Endothelial cell of hepatic sinusoid (primary cell): ENCODE measurements around the gene RTN4R.
"Not testable (repeated sequence)": the region's sequence is repeated elsewhere in the genome, so short reads cannot be mapped to it uniquely, and the experiment has no call there.

Source experiments
- in situ Hi-C: cut with HindIII; loops from 2 replicates; pipeline ENCODE4 v1.10.0; 2017; ENCODE audit warnings: low sequenced_read_pairs

The RTN4R gene

DNA sequence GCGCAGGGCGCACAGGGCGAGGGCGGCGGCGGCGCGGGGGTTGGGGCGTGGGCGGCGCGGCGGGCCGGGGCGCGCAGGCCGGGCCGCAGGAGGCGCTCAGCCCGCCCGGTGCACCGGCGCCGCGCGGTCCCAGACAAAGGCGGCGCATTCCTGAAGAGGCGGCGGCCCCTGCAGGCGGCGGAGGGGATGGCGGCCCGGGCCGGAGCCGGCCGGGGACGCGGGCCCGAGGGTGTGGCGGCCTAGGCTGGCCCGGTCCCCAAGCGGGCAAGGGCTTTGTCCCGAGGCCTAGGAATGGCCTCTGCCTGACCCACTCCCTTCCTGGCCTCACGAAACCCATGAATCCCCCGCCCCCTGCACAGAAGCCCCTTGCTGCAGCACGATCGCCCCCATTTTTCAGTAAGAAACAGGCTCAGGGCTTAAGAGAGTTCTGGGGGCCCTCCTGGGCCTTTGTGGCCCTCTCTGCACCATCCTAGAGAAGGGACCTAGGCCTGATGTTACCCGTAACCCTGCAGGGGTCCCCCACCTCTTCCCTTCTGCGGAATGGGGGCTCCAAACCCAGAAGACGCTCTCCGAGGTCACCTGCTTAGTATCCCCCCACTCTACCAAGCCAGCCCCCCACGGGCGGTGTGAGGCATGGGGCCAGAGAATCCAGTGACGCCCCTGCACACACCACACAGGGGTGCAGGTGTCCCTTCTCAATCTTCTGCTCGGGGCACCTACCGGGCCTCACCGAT, at the start of gene RTN4R:
RTN4R (minus strand) TSS at position 40 of the 734 bp plus-strand sequence. CDS start 226 bp downstream, outside the sequence.
- in situ Hi-C loops = no loop called here

DNA sequence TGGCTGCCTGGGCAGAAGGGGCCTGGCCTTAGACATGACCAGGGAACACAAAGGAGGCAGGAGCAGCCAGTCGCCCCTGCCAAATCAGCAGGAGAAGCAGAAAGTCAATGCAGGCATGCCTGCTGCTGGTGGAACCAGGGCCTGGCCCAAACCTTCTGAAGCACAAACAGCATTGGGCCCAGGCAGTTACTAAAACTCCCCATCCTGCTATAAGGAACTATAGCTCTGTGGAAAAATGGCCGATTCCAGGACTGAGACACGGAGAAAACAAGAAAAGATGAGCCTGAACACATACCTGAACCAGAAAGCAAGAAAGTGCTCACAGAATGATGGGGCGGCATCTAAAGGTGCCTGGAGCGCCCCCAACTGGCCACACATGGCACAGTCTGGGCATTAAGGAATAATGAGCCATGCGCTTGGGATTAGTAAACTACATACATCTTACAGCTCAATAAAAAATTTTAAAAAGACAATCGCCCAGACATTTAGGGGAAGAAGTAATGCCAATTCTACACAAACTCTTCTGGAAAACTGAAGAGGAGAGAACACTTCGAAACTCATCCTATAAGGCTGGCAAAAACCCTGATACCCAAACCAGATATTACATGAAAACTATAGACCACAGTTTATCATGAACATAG, 49.4 kb upstream of the RTN4R start:
- in situ Hi-C loops = not testable (repeated sequence)

DNA sequence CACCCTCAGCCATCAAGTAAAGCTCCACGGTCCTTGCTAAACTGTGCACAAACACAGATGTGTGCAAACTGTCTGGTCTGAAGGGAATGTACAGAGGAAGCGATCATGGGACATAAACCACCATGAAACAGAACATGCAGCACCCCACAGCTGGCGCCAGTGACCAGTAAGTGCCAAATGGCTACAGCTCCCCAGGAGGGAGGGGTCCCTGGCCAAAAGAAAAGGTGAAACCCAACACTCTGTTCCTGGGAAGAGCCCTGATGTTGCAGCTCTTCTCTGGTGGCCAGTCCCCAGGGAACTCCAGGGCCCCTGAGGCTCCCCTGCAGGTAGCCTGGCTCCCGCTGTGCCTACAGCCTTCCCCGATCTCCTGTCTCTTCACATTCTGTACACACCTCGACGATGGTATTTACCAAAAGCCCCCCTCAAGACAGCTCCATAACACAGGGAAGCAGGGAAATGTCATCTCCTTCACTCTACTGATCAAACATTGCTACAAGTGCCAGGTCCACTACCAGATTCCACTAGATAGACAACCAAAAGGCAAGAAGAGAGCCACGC, 48.8 kb upstream of the RTN4R start:
- in situ Hi-C loops = no loop called here

DNA sequence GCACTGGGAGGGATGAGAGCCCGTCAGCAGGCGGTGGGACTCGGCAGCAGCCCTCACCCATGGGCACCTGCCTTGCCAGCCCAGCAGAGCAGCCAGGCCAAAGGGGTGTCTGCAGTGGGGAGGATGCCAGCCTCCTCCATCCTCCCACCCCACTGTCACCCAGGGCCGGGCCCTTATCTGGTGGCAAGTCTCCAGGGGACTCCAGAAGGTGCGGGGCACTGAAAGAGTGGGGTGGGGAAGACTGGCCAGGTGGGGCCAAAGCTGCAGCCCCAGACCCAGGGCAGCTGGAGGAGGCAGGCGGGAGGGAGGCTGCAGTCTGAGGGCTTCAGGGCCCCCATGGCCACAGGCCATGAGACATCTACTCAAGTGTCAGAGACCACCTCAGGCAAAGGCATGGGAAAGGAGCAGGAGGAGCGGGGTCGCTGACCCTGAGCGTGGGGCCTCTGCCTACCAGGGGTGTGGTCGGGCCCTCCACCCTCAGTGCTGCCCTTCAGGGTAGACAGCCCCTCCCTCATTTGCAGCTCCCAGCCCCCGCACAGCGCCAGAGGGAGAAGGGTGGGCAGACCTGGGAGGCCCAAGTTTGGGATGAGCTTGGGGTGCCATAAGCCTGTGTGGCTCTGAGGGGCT, 48.2 kb upstream of the RTN4R start:
- in situ Hi-C loops = no loop called here

DNA sequence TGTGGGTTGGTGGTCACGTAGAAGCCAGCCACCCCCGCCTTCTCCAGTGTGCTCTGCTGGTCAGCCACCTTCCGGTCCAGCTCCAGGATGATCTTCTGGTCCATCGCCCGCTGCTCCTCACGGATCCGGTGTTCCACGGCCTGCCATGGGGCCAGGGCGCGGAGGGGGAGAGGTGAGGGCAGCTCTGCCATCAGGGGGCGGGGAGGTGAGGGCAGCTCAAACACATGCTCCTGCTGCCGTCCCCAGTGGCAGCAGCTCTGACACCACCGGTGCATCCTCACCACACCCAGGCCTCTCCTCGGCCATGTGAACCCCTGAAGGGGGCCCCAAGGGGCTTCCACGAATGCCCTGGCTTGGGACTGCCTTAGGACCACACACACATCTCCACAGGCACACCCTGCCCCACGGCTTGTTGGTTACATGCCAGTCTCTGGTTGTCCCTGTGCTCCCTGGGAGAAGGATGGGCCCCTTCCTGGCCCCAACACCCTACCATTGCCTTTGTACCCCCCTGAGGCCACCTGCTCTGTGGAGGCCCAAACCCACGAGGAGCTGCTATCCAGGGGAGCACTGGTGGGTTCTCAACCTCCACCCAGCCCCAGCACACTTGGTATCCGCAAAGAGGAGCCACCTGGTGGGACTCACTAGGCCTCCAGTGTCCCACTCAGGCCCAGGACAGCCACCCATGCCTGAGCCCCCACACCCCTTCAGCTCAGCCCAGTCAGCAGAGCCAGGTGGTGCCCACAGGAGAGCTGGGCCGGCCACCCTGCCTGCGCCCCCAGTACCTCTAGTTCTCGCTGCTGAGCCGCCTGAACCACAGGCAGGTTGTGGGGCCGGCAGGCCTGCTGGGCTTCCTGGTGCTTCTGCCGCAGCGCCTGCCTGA, 47.5 kb upstream of the RTN4R start:
- in situ Hi-C loops = no loop called here

DNA sequence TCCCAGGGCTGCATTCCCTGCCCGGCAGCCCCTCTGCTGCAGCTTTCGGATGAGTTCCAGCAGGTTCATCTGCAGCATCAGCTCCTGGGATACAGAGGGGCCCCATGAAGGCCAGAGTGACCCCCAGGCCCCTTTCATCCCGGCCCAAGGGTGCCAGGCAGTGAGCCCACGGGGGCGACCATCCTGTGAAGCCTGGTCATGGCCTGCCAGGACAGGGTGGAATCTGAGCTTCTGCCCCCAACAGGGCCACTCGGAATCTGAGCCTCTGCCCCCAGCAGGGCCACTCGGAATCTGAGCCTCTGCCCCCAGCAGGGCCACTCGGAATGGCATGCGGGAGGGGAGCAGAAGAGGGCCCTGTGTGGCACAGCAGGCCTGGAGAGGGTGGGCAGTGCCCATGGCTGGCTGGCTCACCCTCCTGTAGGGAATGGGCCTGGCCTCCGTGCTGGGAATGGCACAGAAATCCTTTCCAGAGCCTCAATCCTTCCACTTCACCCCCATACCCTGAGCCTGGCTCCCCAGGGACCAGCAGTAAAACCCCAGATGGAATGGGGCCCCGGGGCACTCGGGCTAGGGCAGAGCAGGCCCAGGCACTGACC, 46.7 kb upstream of the RTN4R start:
- in situ Hi-C loops = not testable (repeated sequence)

DNA sequence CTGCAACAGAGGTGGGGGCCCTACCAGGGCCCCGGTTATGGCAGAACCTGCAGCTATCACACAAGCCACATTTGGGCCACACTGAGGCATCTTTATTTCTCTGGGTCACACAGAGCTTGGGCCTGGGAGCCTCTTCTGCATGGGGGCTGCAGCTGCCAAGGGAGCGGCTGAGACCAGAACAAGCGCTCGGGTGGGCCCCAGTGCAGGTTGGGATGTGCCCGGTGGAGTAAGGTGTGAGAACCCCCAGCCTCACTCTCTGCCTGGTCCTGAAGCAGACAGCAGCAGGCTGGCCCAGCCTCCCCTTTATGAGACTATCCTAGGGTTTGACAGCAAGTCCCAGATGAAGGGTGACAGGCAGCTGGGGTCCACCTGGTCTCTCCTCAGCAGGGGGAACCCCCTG, 46.1 kb upstream of the RTN4R start:
- in situ Hi-C loops = not testable (repeated sequence)

DNA sequence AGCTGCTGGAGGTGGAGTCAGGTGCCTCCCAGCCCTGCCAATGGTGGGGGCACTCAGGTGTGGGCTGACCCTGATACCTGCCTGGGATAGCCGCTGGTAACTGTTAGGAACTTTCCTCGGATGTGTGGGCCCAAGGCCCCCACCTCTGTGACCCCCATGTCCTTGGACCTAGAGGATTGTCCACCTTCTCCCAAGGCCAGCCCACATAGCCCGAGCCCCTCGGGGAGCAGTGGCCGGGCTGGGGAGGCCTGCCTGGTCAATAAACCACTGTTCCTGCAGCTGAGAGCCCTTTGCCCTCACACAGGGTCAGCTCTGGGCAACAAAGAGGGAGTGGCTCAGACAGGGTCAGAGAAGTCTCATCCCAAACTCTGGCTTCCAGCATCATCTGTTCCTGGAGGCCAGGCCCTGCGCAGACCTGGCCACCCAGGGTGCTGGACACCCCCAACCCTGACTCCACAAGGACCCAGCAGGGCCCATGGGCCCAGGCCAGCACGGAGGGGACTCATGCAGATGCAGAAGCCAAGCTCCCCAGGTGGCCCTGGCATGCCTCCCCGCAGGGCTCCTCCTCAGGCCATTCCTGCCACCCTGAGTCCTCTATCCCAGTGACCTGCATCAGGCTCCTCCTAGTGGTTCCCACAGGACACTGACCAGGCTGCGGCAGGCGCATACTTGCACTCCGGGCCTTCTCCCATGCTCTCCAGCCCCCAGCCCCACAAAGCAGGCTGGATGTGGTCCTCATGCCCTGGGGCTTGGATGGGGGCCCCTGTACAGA, 45.4 kb upstream of the RTN4R start:
- in situ Hi-C loops = not testable (repeated sequence)

DNA sequence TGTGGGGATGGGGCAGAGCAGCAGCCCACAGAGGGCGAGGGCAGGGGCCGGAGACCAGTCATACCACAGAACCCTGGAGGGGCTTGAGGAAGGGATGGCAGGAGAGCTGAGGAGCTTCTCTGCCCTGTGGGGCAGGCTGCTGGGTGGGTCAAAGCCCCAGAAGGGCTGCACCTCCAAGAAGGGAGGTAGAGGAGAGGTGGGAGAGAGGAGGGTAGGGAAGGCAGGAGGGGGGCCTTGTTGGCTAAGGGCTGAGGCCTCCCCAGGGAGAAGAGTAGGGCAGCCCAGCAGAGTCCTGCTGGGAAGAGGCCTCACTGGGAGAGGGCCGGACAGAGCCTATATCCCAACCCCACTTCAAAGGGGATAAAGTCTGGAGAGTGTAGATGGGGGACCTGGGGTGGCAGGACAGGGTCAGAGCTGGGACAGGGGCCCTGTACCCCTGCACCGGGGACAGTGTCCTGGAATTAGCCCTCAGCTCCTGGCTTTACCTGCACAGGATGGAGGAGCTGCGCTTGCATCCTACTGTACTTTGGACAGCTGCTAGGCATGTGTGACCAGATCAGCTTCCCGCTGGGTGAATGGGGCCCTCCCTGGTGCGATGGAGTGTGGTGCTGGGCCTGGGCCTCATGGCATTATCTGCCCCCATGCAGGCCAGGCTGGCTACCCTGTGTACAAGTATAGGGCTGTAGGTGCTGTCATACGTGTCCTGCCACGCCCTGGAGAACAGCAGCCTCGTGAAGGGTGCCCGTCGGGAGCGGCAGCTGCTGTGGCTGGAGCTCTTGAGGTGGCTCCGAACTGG, 44.5 kb upstream of the RTN4R start:
- in situ Hi-C loops = no loop called here

DNA sequence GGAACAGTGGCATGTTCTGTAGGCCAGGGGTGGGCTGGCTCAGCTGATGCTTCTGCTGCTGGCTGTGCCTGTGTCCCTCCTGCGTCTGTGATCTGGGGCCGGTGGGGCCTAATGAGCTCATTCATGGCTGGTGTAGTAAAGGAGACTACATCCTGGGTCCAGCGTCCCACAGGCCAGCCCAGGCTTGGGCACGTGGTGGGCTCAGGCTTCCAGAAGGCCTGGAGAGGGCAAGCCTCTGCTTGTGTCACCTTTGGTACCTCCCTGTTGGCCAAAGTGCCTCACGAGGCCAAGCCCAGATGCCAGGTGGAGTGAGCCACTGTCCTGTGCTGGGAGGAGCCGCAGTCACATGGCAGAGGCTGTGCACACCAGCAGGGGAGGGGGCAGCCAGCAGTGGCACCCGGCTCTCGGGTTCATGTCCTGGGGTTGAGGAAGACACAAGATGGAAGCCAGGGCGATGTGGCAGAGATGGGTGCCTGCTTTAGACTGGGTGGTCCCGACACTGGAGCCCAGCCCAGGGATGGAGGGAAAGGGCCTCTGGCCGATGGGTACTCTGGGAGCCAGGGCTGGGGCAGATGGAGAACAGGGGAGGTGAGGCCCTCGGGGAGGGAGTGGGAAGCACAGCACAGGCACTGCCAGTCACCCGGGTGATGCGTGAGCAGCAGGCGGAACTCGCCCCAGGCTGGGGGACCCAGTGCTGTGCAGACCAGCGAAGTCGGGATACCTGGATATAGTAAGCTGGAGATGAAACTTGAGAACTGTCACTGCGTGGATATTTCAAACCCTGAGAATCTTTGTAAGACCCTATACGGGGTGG, 43.3 kb upstream of the RTN4R start:
- in situ Hi-C loops = not testable (repeated sequence)

DNA sequence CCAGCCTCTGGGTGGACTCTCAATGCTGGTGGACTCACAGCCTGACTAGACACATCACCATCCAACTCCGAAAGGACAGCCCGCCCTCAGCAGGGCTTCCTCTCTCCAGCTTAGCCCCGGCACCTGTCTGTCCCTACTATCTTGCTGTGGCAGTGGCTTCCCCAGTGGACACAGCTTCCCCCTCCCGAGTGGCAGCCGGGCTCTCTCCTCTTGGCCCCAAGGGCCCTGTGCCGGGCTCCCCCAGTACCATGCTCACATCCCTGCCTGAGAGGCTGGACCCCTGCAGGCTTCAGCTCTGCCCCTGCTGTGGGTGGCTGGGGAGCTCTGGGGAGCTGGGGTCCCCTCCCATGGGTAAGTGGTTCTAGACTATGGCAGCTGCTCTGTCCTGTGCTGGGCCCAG, 42.7 kb upstream of the RTN4R start:
- in situ Hi-C loops = not testable (repeated sequence)

DNA sequence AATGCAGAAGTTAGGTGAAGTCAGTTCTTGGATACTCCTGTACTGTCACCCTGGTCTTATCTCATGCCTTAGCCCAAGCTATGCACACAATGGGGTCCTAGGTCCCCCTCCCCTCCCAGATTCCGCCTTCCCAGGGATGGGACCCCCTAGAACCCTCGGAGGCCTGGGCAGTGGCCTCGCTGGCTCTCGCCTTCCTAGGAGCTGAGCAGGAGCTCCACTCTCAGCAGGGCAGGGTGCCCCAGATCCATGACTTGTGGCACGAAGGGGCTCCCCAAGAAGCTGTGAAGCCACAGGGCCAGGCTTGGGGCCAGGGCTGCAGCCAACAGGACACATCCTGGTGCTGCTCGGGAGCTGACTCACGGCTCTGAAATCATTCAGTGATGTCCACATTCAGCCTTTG, 42.1 kb upstream of the RTN4R start:
- in situ Hi-C loops = not testable (repeated sequence)

DNA sequence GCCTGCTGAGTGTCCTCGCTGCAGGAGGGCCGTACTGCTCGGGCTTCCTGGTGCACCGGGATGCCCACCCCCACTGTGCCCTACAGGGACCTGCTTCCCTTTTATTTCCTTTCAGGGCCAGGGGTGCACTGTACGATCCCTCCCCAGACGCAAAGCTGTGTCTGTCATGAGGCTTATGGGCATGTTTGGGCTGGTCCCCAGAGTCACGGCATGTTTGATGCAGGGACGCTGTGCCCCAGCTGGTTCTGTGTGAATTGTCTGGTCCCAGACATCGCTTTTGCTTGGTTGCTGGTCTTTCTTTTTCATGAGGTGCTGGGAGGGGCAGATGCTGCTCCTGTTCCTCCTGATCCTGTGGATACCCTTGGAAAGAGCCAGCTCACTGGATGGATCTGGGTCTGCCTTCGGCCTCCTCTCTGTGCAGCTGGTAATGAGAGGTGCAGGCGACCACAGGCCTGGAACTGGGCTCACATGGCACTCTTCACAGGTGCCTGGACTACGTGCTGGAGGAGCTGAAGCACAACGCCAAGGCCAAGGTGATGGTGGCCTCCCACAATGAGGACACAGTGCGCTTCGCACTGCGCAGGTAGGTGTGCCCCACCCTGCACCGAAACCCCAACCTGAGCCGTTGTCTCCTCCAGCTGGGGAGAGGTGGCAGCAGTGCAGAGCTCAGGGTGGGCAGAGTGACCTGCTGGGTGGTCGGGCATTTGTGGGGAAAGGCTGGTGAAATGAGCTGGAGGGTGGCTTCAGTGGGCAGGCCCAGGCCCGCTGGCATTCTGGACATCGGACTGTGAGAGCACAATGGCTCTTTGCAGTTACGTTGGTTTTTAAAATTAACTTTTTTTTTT, 40.9 kb upstream of the RTN4R start:
- in situ Hi-C loops = not testable (repeated sequence)

DNA sequence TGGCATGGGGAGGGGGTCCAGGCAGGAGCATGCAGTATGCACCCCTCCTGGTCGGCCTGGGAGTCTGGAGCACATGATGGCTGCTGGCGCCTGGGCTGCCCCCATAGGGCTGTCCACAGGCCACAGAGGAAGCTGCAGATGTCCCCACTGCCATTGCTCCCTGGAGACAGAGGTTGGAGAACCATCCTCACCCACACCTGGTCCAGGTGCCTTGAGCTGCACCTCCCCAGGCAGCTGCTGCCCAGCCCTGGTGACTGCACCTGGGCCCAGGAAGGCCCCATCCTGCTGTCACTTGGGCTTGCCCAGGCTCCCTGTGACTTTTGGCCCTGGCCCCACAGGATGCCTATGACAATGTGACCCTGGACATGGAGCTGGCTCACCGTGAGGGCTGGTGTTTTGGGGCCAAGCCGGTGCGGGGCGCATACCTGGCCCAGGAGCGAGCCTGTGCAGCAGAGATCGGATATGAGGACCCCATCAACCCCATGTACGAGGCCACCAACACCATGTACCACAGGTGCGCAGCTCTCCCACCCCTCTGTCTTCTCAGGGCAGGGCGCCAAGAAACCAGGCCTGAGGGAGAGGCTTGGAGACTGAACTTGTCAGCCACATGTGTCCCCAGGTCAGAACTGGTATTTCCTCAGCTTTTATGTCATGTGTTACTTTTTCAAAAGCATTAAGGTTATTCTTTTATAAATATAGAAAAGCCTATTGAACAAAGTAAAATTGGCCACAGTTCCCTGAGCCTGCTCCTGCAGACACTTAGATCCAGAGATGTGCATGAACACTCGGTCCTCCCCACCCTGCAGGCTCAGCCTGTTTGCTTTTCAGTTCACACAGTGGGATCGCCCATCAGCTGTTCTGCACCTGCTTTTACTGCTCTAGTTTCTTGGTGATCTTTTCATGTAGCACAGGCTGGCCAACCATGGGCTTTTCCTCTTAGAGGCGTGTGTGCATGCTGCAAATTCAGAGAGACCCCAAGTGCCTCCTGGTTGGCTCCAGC, 39.6 kb upstream of the RTN4R start:
- in situ Hi-C loops = not testable (repeated sequence)

DNA sequence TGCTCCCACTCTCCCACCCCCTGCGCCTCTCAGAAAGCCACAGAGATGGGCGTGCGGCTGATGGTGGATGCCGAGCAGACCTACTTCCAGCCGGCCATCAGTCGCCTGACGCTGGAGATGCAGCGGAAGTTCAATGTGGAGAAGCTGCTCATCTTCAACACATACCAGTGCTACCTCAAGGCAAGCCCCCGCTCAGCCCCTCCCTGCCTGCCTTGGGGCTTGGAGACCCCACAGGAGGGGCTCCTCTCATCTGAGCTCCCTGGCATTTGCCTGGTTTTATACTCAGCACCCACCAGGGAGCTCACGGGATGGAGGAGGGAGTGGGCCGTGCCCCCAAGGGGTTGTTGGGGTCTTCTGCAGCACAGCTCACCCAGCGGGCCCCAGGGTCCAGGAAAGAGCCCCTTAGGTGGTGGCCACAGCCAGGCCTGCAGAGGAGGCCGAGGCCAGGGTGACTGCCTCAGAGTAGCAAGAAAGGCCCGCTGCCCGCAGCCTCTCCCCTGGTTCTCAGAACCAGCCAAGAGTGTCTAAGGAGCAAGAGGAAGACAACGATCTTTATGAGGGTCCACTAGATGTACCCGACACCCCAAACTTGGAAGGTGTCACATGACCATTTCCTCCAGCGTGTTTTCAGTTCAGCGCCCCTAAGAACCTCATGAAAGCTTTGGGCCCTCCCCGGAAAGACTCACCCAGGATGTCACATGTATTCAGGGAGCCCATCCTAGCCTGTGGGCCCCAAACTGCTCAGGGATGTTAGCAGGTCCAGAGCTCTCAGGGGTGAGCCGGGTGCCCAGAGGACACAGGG, 38.7 kb upstream of the RTN4R start:
- in situ Hi-C loops = not testable (repeated sequence)
